Vagina (tissue), 2 donors: ENCODE measurements around the gene ABHD12B.

ENCODE experiments used
- POLR2A ChIP-seq, 2 donors: fragments of 450-650 bp; IDR thresholded peaks; one replicate each; pipeline ENCODE4 v1.6.1; 2017; ENCODE audit warnings: antibody characterized with exemption in 2 of 2, mild to moderate bottlenecking in 2 of 2, moderate library complexity in 2 of 2
- POLR2AphosphoS5 ChIP-seq, 2 donors: sonication (generic); formaldehyde crosslinking; IDR thresholded peaks; one replicate each; pipeline ENCODE4 v1.9.0; 2017; ENCODE audit warnings: antibody characterized with exemption in 2 of 2, mild to moderate bottlenecking in 2 of 2, low read depth in 1 of 2; ENCODE audit not compliant: insufficient read depth in 1 of 2
- TF ChIP-seq, protein P1 (sequence below), 3 experiments: fragments of 450-650 bp in 2 of 3; fragments of 200-600 bp in 1 of 3; sonication (generic) in 1 of 3; IDR thresholded peaks; one replicate each; pipeline ENCODE4 v1.5.1; 2017 to 2019; ENCODE audit warnings: antibody characterized with exemption in 3 of 3, mild to moderate bottlenecking in 2 of 3, moderate library complexity in 2 of 3

DNA sequence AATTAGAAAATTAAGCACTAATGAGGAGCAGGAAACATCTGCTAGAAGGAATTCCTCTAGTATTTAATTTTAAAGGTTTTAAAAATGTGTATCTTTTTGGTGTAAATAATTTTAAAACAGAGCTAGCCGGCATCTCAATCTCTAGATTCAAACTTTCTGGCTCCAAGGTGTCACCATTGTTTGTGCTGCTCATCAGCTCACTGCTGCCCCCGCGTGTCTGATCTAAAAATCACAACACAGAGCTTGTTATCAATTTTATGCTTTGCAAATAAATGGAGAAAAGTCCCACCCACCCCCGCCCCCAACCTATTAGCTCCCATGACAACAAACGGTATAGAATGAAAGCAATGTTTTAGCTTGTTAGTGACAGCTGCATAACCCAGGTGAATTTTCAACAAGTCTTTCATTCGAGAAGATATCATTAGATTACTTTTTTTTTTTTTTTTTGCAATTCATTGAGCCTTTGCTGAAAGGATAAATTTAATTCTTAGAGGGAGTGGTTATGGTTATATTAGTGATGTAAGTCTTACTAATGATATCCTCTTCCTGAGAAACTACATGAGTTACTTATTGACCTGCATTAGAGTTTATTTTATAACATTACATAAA lies 11.3 kb upstream of the ABHD12B start:
- TF ChIP-seq, protein P1, sequence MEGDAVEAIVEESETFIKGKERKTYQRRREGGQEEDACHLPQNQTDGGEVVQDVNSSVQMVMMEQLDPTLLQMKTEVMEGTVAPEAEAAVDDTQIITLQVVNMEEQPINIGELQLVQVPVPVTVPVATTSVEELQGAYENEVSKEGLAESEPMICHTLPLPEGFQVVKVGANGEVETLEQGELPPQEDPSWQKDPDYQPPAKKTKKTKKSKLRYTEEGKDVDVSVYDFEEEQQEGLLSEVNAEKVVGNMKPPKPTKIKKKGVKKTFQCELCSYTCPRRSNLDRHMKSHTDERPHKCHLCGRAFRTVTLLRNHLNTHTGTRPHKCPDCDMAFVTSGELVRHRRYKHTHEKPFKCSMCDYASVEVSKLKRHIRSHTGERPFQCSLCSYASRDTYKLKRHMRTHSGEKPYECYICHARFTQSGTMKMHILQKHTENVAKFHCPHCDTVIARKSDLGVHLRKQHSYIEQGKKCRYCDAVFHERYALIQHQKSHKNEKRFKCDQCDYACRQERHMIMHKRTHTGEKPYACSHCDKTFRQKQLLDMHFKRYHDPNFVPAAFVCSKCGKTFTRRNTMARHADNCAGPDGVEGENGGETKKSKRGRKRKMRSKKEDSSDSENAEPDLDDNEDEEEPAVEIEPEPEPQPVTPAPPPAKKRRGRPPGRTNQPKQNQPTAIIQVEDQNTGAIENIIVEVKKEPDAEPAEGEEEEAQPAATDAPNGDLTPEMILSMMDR (IDR thresholded peaks at IDR 0.05) = peak; percentile 29 to 63 (median 46)
- TF ChIP-seq POLR2A (IDR thresholded peaks at IDR 0.05) (no peak), POLR2AphosphoS5 (IDR thresholded peaks at IDR 0.05; ENCODE audit: insufficient read depth in 1 of 2, low read depth in 1 of 2) (no peak)
